Right ventricle myocardium inferior (tissue), 1 donor: ENCODE data around the gene ELAVL3. TPM values are rescaled to one million over a fixed set of nuclear protein-coding genes. Genes with fewer than 3 reads are reported as not detected.
"Not testable (repeated sequence)": the region's sequence is repeated elsewhere in the genome, so short reads cannot be mapped to it uniquely, and the experiment has no call there.

Source experiments
- ATAC-seq: fragments of 200-7000 bp; cut with Tn5 transposase; one replicate; pipeline ENCODE4 v1.9.1; 2020; ENCODE audit warnings: mild to moderate bottlenecking, moderate library complexity
- DNase-seq: peaks from one replicate; pipeline ENCODE4 v3.0.0; 2021; ENCODE audit errors: missing footprints
- intact Hi-C: fragments of 100-400 bp; cut with DNase I; formaldehyde crosslinking; loops from one replicate; pipeline ENCODE4 v1.11.0; 2022
- total RNA-seq: library from RNA; stranded (reverse); fragmentation: NEBNext Ultra II Directional; extraction: Animal tissue kit (Norgen Biotek cat#: 25700); gene quantifications from one replicate; pipeline ENCODE4 v1.2.1, GENCODE V29; 2021
- donor health status: DM: no; HTN: yes; CAD: no; lungs with severe emphysema.

The ELAVL3 gene
- total RNA-seq, 1 donor from 2014 or later = 0.35 TPM

GRCh38 chr19:11422163-11423065 is 58.4 kb downstream of the ELAVL3 start:
- intact Hi-C loops = no loop called here
- DNase-seq (peak; percentile 91), ATAC-seq (peak; percentile 66)

- peak; percentile 45 for ATAC-seq
- intact Hi-C loops = no loop called here
- DNase-seq = peak; percentile 79
Measured at GRCh38 chr19:11421371-11422098, 59.3 kb downstream of the ELAVL3 start.

GRCh38 chr19:11420429-11421370 is 60.1 kb downstream of the ELAVL3 start:
- intact Hi-C loops = no loop called here

GRCh38 chr19:11418549-11419506 is 62.0 kb downstream of the ELAVL3 start, which contains the start of gene RGL3:
Gene RGL3 (minus strand): TSS chr19:11419314. CDS start chr19:11419278, 36 bp downstream.
- peak; percentile 51 for ATAC-seq
- intact Hi-C loops = no loop called here
- DNase-seq = peak; percentile 75

More at GRCh38 chr19:11420429-11421370, 60.1 kb downstream of the ELAVL3 start:
- ATAC-seq (peak; percentile 75), DNase-seq (peak; percentile 75)

- no peak for ATAC-seq
- no peak for DNase-seq
- intact Hi-C loops = no loop called here
Measured at GRCh38 chr19:11418094-11418548, 62.7 kb downstream of the ELAVL3 start.

GRCh38 chr19:11416346-11417052 is 64.3 kb downstream of the ELAVL3 start:
- intact Hi-C loops = no loop called here
- no peak for ATAC-seq
- no peak for DNase-seq

- no peak for DNase-seq
- intact Hi-C loops = no loop called here
- ATAC-seq = no peak
Measured at GRCh38 chr19:11414544-11414943, 66.3 kb downstream of the ELAVL3 start.

GRCh38 chr19:11410682-11411081 is 70.2 kb downstream of the ELAVL3 start:
- intact Hi-C loops = no loop called here
- DNase-seq (no peak), ATAC-seq (no peak)

- intact Hi-C loops = no loop called here
- no peak for DNase-seq
Measured at GRCh38 chr19:11408591-11408990, 72.3 kb downstream of the ELAVL3 start.

GRCh38 chr19:11406703-11407236 is 74.1 kb downstream of the ELAVL3 start:
- intact Hi-C loops, DNase-seq: not testable (repeated sequence)
- peak; percentile 14 for ATAC-seq

More at GRCh38 chr19:11408591-11408990, 72.3 kb downstream of the ELAVL3 start:
- ATAC-seq = no peak

GRCh38 chr19:11405846-11406643 is 74.8 kb downstream of the ELAVL3 start:
- intact Hi-C loops = no loop called here
- ATAC-seq = peak; percentile 70

GRCh38 chr19:11404588-11405222 is 76.1 kb downstream of the ELAVL3 start:
- DNase-seq = no peak
- peak; percentile 54 for ATAC-seq
- intact Hi-C loops = no loop called here

More at GRCh38 chr19:11405846-11406643, 74.8 kb downstream of the ELAVL3 start:
- DNase-seq = no peak

GRCh38 chr19:11401808-11402543 is 78.9 kb downstream of the ELAVL3 start:
- ATAC-seq = no peak
- no peak for DNase-seq
- intact Hi-C loops = no loop called here
